ENCODE data around the gene CLDN22. TPM values are rescaled to one million over a fixed set of nuclear protein-coding genes. Genes with fewer than 3 reads are reported as not detected.

CLDN22 gene
- total RNA-seq, 2 experiments from 2014 or later: not detected

- ChIA-PET CTCF (no interaction called here), POLR2A (no interaction called here)
- intact Hi-C loops (cut with micrococcal nuclease): no loop called here
- Mint-ChIP-seq H3K4me3 (no peak overlapping the region), H3K9me3 (peaks cover 1% of the 10 kb centered on the region), H3K27me3 (peaks cover 20% of the 10 kb centered on the region), H3K4me1 (ENCODE audit: low read depth) (peaks cover 7% of the 10 kb centered on the region), H3K27ac (no peak overlapping the region), H3K36me3 (ENCODE audit: low read depth) (no peaks in the 10 kb centered on the region)
- TF ChIP-seq CTCF (IDR thresholded peaks at IDR 0.05): no peak
- ATAC-seq (no peak), DNase-seq (no peak)
These were observed 13.1 kb upstream of the CLDN22 start for GRCh38 chr4:183333202-183333601.

- no peak overlapping the region for H3K4me3 Mint-ChIP-seq
These were observed 12.4 kb upstream of the CLDN22 start for GRCh38 chr4:183332447-183332846.

GRCh38 chr4:183330841-183331240 is 10.8 kb upstream of the CLDN22 start:
- POLR2A ChIA-PET: no interaction called here
- Mint-ChIP-seq H3K36me3 (ENCODE audit: low read depth) (no peaks in the 10 kb centered on the region), H3K27me3 (peaks cover 16% of the 10 kb centered on the region), H3K27ac (no peak overlapping the region), H3K4me1 (ENCODE audit: low read depth) (peaks cover 7% of the 10 kb centered on the region), H3K9me3 (peaks cover 1% of the 10 kb centered on the region), H3K4me3 (no peak overlapping the region)
- intact Hi-C loops (cut with micrococcal nuclease): no loop called here
- CTCF ChIA-PET: no interaction called here
- TF ChIP-seq CTCF (IDR thresholded peaks at IDR 0.05): no peak
- ATAC-seq: no peak
- DNase-seq: no peak

More at GRCh38 chr4:183332447-183332846, 12.4 kb upstream of the CLDN22 start:
- no peak for DNase-seq
- POLR2A ChIA-PET: no interaction called here
- CTCF ChIA-PET: no interaction called here
- no peak overlapping the region for H3K27ac Mint-ChIP-seq
- peaks cover 1% of the 10 kb centered on the region for H3K9me3 Mint-ChIP-seq
- TF ChIP-seq CTCF (IDR thresholded peaks at IDR 0.05): no peak
- intact Hi-C loops (cut with micrococcal nuclease): no loop called here
- no peak for ATAC-seq
- no peaks in the 10 kb centered on the region for H3K36me3 Mint-ChIP-seq (ENCODE audit: low read depth)
- peaks cover 20% of the 10 kb centered on the region for H3K27me3 Mint-ChIP-seq
- H3K4me1 Mint-ChIP-seq (ENCODE audit: low read depth): peaks cover 7% of the 10 kb centered on the region

- Mint-ChIP-seq H3K9me3 (no peaks in the 10 kb centered on the region), H3K27me3 (peaks cover 12% of the 10 kb centered on the region), H3K36me3 (ENCODE audit: low read depth) (no peaks in the 10 kb centered on the region), H3K4me3 (no peak overlapping the region), H3K4me1 (ENCODE audit: low read depth) (peaks cover under 1% of the 10 kb centered on the region), H3K27ac (no peak overlapping the region)
- DNase-seq (no peak), ATAC-seq (no peak)
- ChIA-PET POLR2A (no interaction called here), CTCF (no interaction called here)
- intact Hi-C loops (cut with micrococcal nuclease): no loop called here
- no peak for TF ChIP-seq CTCF (IDR thresholded peaks at IDR 0.05)
These were observed 10.1 kb upstream of the CLDN22 start for GRCh38 chr4:183329954-183330742.

GRCh38 chr4:183329244-183329643 is 9.2 kb upstream of the CLDN22 start:
- POLR2A ChIA-PET: no interaction called here
- intact Hi-C loops (cut with micrococcal nuclease): no loop called here

More at GRCh38 chr4:183329244-183329643, 9.2 kb upstream of the CLDN22 start:
- Mint-ChIP-seq H3K9me3 (no peaks in the 10 kb centered on the region), H3K4me3 (no peak overlapping the region), H3K4me1 (ENCODE audit: low read depth) (no peaks in the 10 kb centered on the region), H3K27ac (no peak overlapping the region), H3K36me3 (ENCODE audit: low read depth) (no peaks in the 10 kb centered on the region), H3K27me3 (peaks cover 12% of the 10 kb centered on the region)
- DNase-seq: no peak
- CTCF ChIA-PET: no interaction called here
- no peak for ATAC-seq
- no peak for TF ChIP-seq CTCF (IDR thresholded peaks at IDR 0.05)
